Endodermal cell (in vitro differentiated cells): ENCODE results near the gene CEP112. TPM values are rescaled to one million over a fixed set of nuclear protein-coding genes. Genes with fewer than 3 reads are reported as not detected.

Experiments used
- DNase-seq: peaks from one replicate; pipeline ENCODE4 v3.0.0-alpha.2; 2017
- H3K27ac ChIP-seq: 2 replicates; pipeline ENCODE4 v1.5.1; 2013; ENCODE audit warnings: mild to moderate bottlenecking, low read depth, low read length, moderate library complexity
- H3K27me3 ChIP-seq: 2 replicates; pipeline ENCODE4 v1.6.1; 2013; ENCODE audit warnings: mild to moderate bottlenecking, low read length, moderate library complexity; ENCODE audit not compliant: insufficient read depth, control insufficient read depth, poor library complexity, severe bottlenecking
- H3K36me3 ChIP-seq: 2 replicates; pipeline ENCODE4 v1.7.0; 2013; ENCODE audit warnings: mild to moderate bottlenecking, low read length, moderate library complexity; ENCODE audit not compliant: control insufficient read depth, insufficient read depth
- H3K4me1 ChIP-seq: one replicate; pipeline ENCODE4 v1.7.0; 2013; ENCODE audit warnings: low read length; ENCODE audit not compliant: control insufficient read depth, insufficient read depth
- H3K4me3 ChIP-seq: 2 replicates; pipeline ENCODE4 v1.5.1; 2013; ENCODE audit warnings: mild to moderate bottlenecking, low read length, moderate library complexity
- H3K9ac ChIP-seq: 2 replicates; pipeline ENCODE4 v1.6.1; 2013; ENCODE audit warnings: mild to moderate bottlenecking, low read length, moderate library complexity; ENCODE audit not compliant: poor library complexity, severe bottlenecking; ENCODE audit errors: extremely low read depth
- H3K9me3 ChIP-seq: 2 replicates; pipeline ENCODE4 v1.6.1; 2013; ENCODE audit warnings: mild to moderate bottlenecking, low read length, moderate library complexity; ENCODE audit not compliant: control insufficient read depth
- H3K27ac Mint-ChIP-seq: 2 replicates; pipeline ENCODE4 v1.8.0; 2020; ENCODE audit warnings: mixed read lengths
- H3K27me3 Mint-ChIP-seq: 2 replicates; pipeline ENCODE4 v1.8.0; 2021; ENCODE audit warnings: mild to moderate bottlenecking, mixed read lengths; ENCODE audit not compliant: insufficient read depth
- H3K36me3 Mint-ChIP-seq: 2 replicates; pipeline ENCODE4 v1.8.0; 2020; ENCODE audit warnings: low read depth, mixed read lengths
- H3K4me1 Mint-ChIP-seq: 2 replicates; pipeline ENCODE4 v1.8.0; 2020; ENCODE audit warnings: mixed read lengths
- H3K4me3 Mint-ChIP-seq: 2 replicates; pipeline ENCODE4 v1.8.0; 2020; ENCODE audit warnings: mild to moderate bottlenecking, moderate library complexity, mixed read lengths
- H3K9me3 Mint-ChIP-seq: 2 replicates; pipeline ENCODE4 v1.8.0; 2020; ENCODE audit warnings: mild to moderate bottlenecking, mixed read lengths
- WGBS, 2 experiments: methylation state at CpG; one replicate each; pipeline versions ENCODE4 v1.1.5 to v1.1.7; 2013; ENCODE audit warnings: missing lambda C conversion rate in 2 of 2, mixed read lengths in 1 of 2; ENCODE audit not compliant: insufficient coverage in 1 of 2, insufficient read length in 1 of 2; 5-methylcytosine and 5-hydroxymethylcytosine counted together
- long read RNA-seq, 4 experiments: library from polyadenylated mRNA in 2 of 4; library from RNA in 1 of 4; library from capped mRNA in 1 of 4; stranded (forward) in 3 of 4; unstranded in 1 of 4; transcript quantifications; one replicate each; pipeline ENCODE4 v2.0.0, GENCODE V29; 2020 to 2021; ENCODE audit warnings: inconsistent platforms in 1 of 4
- polyA plus RNA-seq, 2 experiments: library from polyadenylated mRNA; stranded (reverse); fragments of 50-300 nt; gene quantifications; one replicate each; pipeline ENCODE4 v1.2.3, GENCODE V29; 2013
- total RNA-seq, 2 donors: library from RNA; stranded (reverse); fragmentation: NEBNext Ultra II Directional in 1 of 2; extraction: Animal tissue kit (Norgen Biotek cat#: 25700) in 1 of 2; gene quantifications; 2 replicates in 1 of 2; 3 replicates in 1 of 2; pipeline ENCODE4 v1.2.1, GENCODE V29; 2021
- TF ChIP-seq, protein P1 (sequence below): fragments of 200-600 bp; sonication (generic); conservative IDR thresholded peaks from 2 replicates; pipeline ENCODE4 v1.5.0; 2021; ENCODE audit warnings: antibody characterized with exemption, mild to moderate bottlenecking

CEP112 gene
- 10 to 100 TPM; 15.2 to 21.4 TPM for total RNA-seq
- 13.0 TPM for polyA plus RNA-seq (2013, experiment 1 of 2)
- polyA plus RNA-seq (2013, experiment 2 of 2) = 15.6 TPM
- long read RNA-seq, experiment 1, partial matches to known transcripts = 1 of 5 reads
- long read RNA-seq, experiment 1, other reads (novel, unspliced or antisense) = 3 of 5 reads
- long read RNA-seq, experiment 2, transcript CEP112-203 (27 exons, 3,392 nt) = major isoform, 5 of 16 reads
- long read RNA-seq, experiment 2, partial matches to known transcripts = 2 of 16 reads
- long read RNA-seq, experiment 2, other reads (novel, unspliced or antisense) = 9 of 16 reads
- long read RNA-seq, experiment 3, partial matches to known transcripts = 15 of 26 reads
- long read RNA-seq, experiment 3, other reads (novel, unspliced or antisense) = 9 of 26 reads
- long read RNA-seq, experiment 4, partial matches to known transcripts = 6 of 9 reads
- long read RNA-seq, experiment 4, other reads (novel, unspliced or antisense) = 3 of 9 reads

DNA sequence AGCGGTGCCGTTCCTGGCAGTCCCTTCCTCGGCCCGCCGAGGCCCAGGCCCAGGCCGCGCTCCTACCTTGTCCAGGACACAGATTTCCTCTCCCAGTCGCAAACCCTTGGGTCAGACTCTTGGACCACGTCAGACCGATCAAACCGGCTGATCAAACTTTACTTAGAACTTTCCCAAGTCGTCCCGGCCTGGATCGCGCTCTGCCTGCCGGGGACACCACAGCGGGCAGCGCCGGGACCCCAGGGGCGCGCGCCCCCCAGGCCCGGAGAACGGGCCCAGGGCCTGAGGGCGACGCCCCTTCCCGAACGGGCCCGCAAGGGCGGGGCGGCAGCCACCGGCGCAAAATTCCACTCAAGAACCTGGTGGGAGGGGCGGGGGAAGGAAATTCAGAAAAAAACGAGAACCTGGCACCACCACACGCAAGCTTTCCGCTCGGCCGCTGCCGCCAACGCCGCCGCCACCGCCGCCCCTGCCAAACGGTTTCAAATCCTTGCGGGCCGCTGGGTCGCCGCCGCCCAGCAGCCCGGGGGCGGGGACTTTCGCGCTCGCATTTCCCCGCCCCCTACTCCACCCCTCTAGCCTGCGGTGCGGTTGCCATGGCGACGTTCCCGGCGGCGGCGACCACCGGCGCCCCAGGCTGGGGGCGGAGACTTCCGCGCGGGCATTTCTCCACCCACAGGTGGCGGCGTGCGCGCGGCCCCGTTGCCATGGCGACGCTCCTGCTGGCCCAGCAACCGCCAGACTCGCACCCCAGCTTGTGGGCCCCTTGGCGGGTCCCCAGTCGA, at the start of gene CEP112:
CEP112 (minus strand) TSS at position 541 of the 785 bp plus-strand sequence.
- no peaks in the 10 kb centered on the region for H3K36me3 Mint-ChIP-seq
- H3K9me3 ChIP-seq = no peaks in the 10 kb centered on the region
- H3K4me1 ChIP-seq = no peaks in the 10 kb centered on the region
- no peaks in the 10 kb centered on the region for H3K27me3 ChIP-seq
- peak within 1 kb of the TSS; percentile 79 for H3K27ac ChIP-seq
- H3K36me3 ChIP-seq = peaks cover 5% of the 10 kb centered on the region
- H3K27ac Mint-ChIP-seq = peak within 1 kb of the TSS; percentile 81
- peak within 1 kb of the TSS; percentile 82 for H3K4me3 Mint-ChIP-seq
- WGBS, 2 experiments = 0% methylated on average over 8 to 83 of the region's 83 CpGs
- H3K4me1 Mint-ChIP-seq = peaks cover 5% of the 10 kb centered on the region
- TF ChIP-seq, protein P1, sequence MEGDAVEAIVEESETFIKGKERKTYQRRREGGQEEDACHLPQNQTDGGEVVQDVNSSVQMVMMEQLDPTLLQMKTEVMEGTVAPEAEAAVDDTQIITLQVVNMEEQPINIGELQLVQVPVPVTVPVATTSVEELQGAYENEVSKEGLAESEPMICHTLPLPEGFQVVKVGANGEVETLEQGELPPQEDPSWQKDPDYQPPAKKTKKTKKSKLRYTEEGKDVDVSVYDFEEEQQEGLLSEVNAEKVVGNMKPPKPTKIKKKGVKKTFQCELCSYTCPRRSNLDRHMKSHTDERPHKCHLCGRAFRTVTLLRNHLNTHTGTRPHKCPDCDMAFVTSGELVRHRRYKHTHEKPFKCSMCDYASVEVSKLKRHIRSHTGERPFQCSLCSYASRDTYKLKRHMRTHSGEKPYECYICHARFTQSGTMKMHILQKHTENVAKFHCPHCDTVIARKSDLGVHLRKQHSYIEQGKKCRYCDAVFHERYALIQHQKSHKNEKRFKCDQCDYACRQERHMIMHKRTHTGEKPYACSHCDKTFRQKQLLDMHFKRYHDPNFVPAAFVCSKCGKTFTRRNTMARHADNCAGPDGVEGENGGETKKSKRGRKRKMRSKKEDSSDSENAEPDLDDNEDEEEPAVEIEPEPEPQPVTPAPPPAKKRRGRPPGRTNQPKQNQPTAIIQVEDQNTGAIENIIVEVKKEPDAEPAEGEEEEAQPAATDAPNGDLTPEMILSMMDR = peak; percentile 19
- peak; percentile 99 for DNase-seq
- peak within 1 kb of the TSS; percentile 78 for H3K9ac ChIP-seq
- H3K4me3 ChIP-seq = peak within 1 kb of the TSS; percentile 87
- peaks cover 2% of the 10 kb centered on the region for H3K27me3 Mint-ChIP-seq
- H3K9me3 Mint-ChIP-seq = no peaks in the 10 kb centered on the region

DNA sequence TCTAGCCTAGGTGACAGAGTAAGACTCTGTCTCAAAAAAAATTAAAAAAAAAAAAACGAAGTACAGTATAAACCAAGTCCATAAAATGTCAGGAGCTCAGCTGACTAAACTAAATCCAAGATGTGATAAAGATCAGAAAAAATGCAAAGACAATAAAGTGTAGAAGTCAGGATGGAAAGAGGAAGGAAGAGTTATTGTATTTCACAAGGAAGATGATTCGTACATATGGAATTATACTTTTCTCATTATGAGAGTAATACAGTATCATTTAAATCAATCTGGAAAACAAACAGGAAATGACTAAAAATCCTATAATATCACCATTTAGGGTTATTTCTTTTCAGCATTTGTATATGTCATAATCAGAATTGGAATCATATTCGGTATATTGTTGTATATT, 48.7 kb upstream of the CEP112 start:
- Histone ChIP-seq H3K36me3 (no peaks in the 10 kb centered on the region), H3K9me3 (no peaks in the 10 kb centered on the region), H3K9ac (no peak overlapping the region), H3K27ac (no peak overlapping the region), H3K4me3 (no peak overlapping the region), H3K27me3 (no peaks in the 10 kb centered on the region), H3K4me1 (no peaks in the 10 kb centered on the region)
- no peak overlapping the region for H3K4me3 Mint-ChIP-seq
- TF ChIP-seq, protein P1 = no peak
- H3K4me1 Mint-ChIP-seq = peaks cover 3% of the 10 kb centered on the region
- no peak for DNase-seq
- H3K27ac Mint-ChIP-seq = no peak overlapping the region
- H3K9me3 Mint-ChIP-seq = no peaks in the 10 kb centered on the region
- no peaks in the 10 kb centered on the region for H3K36me3 Mint-ChIP-seq
- peaks cover 2% of the 10 kb centered on the region for H3K27me3 Mint-ChIP-seq
- WGBS, 2 experiments = 100% methylated on average over 1 of the region's 3 CpGs; no CpG with 5 or more reads in 1 of the 2 experiments

DNA sequence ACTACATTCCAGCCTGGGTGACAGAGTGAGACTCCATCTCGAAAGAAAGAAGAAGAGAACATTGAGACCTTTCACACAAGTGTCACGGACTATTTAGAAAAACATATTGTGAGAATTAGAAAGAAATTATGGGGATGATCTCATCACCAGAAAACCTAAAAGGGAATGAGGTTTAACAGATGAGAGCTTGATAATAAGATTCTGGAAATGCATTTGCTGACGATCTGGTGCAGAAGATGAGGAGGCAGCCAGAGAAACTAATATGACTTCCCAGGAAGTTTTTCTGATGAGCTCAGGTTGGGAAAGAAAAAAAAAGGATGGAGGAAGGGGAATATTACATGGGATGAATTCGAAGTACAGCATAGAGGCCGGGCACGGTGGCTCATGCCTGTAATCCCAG, 48.1 kb upstream of the CEP112 start:
- Histone ChIP-seq H3K9me3 (no peaks in the 10 kb centered on the region), H3K4me3 (no peak overlapping the region), H3K27ac (no peak overlapping the region), H3K9ac (no peak overlapping the region), H3K36me3 (no peaks in the 10 kb centered on the region), H3K4me1 (no peaks in the 10 kb centered on the region), H3K27me3 (no peaks in the 10 kb centered on the region)
- TF ChIP-seq, protein P1 = no peak
- WGBS, 2 experiments = 88 to 96% methylated on average over 6 of the region's 6 CpGs
- Mint-ChIP-seq H3K36me3 (no peaks in the 10 kb centered on the region), H3K4me3 (no peak overlapping the region), H3K9me3 (no peaks in the 10 kb centered on the region), H3K27ac (no peak overlapping the region), H3K4me1 (peaks cover 3% of the 10 kb centered on the region), H3K27me3 (peaks cover 2% of the 10 kb centered on the region)
- DNase-seq = no peak
